Fibroblast of the aortic adventitia (primary cell): ENCODE results near the gene PDGFB. TPM values are rescaled to one million over a fixed set of nuclear protein-coding genes. Genes with fewer than 3 reads are reported as not detected.

Experiments used
- DNase-seq: peaks from one replicate; pipeline ENCODE4 v3.0.0-alpha.2; 2010; ENCODE audit warnings: low read depth
- H3K4me3 ChIP-seq: 2 replicates; pipeline ENCODE4 v1.5.1; 2011; ENCODE audit warnings: low read depth, mild to moderate bottlenecking, control low read depth, low read length, moderate library complexity
- total RNA-seq: library from RNA; depleted of rRNA; stranded (reverse); fragments of >200 nt; gene quantifications from 2 replicates; pipeline ENCODE4 v1.2.3, GENCODE V29; 2012; ENCODE audit warnings: low replicate concordance
- TF ChIP-seq, protein P1 (sequence below): IDR thresholded peaks from 2 replicates; pipeline ENCODE4 v1.5.1; 2011; ENCODE audit warnings: mild to moderate bottlenecking, low read length, control low read depth, inconsistent platforms; ENCODE audit not compliant: insufficient read depth

Gene PDGFB
- total RNA-seq, 1 donor: 0.09 TPM

DNA sequence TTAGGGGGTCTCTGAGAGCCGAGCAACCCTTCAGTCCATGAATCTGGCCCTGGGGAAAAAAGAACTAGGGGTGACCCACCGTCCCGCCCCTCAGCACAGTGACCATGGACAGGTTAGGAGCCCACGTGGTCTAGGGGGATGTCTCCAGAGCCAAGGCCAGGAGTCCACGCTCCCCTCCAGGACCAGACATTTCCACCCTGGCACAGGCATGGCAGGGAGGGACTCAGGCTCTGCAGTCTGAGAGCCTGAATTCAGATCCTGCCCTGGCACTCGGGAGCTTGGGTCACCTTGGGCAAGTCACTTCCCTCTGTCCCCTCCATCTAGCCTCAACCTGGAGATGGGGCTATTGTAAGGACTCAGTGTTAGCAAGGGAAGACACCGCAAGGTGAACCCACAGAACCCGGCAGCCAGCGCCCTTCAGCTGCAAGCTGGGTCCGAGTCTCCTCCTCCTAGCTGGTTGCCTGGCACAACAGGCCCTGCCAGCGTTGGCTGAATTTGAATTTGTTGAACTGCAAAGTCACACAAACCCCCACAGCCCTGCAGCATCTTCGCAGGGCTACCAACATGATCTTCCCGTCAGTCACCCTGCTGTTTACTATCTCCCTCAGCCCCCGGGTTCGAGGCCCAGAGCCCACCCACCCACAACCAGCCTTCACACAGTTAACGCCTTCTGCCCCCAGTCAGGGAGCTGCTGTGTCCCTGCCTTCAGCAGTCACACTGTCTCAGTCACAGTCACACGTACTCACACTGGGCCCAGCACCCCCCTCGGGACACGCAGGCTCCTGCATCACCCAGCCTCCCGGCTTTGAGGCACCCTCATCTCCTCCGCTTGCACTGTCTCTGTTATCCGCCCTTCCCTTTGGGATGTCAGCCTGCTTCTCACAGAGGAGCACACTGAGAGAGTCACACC lies 603 bp upstream of the PDGFB start:
- no peak overlapping the region for H3K4me3 ChIP-seq
- TF ChIP-seq, protein P1, sequence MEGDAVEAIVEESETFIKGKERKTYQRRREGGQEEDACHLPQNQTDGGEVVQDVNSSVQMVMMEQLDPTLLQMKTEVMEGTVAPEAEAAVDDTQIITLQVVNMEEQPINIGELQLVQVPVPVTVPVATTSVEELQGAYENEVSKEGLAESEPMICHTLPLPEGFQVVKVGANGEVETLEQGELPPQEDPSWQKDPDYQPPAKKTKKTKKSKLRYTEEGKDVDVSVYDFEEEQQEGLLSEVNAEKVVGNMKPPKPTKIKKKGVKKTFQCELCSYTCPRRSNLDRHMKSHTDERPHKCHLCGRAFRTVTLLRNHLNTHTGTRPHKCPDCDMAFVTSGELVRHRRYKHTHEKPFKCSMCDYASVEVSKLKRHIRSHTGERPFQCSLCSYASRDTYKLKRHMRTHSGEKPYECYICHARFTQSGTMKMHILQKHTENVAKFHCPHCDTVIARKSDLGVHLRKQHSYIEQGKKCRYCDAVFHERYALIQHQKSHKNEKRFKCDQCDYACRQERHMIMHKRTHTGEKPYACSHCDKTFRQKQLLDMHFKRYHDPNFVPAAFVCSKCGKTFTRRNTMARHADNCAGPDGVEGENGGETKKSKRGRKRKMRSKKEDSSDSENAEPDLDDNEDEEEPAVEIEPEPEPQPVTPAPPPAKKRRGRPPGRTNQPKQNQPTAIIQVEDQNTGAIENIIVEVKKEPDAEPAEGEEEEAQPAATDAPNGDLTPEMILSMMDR: no peak
- no peak for DNase-seq

GRCh38 chr22:39244136-39244495 lies 666 bp downstream of the PDGFB start:
- no peak for DNase-seq
- H3K4me3 ChIP-seq: no peak overlapping the region
- TF ChIP-seq, protein P1: no peak

- H3K4me3 ChIP-seq: no peak overlapping the region
- DNase-seq: no peak
- TF ChIP-seq, protein P1: no peak
Measured at GRCh38 chr22:39243439-39244135, 1.2 kb downstream of the PDGFB start.

DNA sequence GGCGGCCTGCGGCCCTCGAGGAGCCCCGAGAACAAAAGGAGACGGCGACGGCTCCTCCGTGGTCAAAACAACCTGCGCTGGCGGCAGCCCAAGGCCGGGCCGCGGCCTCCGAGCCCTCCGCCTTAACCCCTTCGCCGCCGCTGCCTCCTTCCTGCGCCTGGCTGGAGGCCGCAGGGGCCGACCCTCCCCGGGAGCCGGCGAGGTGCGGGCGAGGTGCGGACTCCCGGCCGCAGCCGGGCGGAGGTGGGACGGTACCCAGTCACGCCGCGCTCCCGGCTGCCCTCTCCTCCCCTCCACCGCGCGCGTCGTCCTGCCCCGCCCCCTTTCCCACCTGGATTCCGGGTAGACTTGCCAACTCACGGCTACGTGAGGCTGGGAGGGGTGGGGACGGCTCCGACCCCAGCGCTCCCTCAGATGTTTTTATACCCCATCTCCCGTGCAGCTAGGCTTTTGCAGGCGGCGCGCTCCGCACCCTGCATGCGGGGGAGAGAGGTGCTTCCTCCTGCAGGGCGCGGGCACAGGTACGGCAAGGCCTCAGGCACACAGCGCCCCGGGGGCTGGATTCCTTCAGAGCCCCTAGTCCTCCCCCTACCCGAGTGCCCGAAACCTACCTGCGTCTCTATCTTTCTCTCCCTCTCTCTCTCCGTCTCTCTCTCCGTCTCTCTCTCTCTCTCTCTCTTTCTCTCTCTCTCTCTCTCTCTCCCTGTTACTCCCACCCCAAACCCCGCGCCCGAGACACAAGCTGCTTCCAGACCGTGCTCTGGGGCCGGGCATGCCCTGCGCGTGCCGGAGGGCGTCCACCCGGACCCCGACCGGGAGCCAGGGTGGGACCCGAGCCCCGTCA lies 2.0 kb downstream of the PDGFB start:
- TF ChIP-seq, protein P1: no peak
- no peak overlapping the region for H3K4me3 ChIP-seq
- no peak for DNase-seq

- TF ChIP-seq, protein P1: no peak
- H3K4me3 ChIP-seq: no peak overlapping the region
- no peak for DNase-seq
Measured at GRCh38 chr22:39241794-39242594, 2.8 kb downstream of the PDGFB start.
